Measurements from ENCODE around the gene GPX6. TPM values are rescaled to one million over a fixed set of nuclear protein-coding genes. Genes with fewer than 3 reads are reported as not detected.

Gene GPX6, protein sequence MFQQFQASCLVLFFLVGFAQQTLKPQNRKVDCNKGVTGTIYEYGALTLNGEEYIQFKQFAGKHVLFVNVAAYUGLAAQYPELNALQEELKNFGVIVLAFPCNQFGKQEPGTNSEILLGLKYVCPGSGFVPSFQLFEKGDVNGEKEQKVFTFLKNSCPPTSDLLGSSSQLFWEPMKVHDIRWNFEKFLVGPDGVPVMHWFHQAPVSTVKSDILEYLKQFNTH
- polyA plus RNA-seq (2012; ENCODE audit: insufficient read length, low read depth), result not detected

DNA sequence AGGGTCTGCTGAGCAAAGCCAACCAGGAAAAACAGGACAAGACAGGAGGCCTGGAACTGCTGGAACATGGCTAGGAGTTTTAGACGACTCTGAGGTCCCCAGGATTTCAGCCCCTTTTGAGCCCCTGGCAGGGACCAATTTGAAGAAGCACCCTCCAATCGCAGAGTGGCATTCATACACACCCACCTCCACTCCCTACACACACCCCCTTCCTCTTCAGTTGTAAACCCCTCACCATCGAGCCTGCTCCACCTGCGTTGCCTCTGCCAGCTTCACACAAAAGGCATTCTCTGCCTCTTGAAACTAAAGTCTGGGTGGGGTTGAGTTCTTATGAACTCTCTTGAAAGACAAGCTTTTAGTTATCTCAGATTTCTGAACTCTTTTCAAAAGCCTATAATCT is at the start of gene GPX6:
GPX6 (minus strand) TSS at position 118 of the 400 bp plus-strand sequence; CDS start at position 68, 50 bp downstream.
- TF ChIP-seq, protein P1, sequence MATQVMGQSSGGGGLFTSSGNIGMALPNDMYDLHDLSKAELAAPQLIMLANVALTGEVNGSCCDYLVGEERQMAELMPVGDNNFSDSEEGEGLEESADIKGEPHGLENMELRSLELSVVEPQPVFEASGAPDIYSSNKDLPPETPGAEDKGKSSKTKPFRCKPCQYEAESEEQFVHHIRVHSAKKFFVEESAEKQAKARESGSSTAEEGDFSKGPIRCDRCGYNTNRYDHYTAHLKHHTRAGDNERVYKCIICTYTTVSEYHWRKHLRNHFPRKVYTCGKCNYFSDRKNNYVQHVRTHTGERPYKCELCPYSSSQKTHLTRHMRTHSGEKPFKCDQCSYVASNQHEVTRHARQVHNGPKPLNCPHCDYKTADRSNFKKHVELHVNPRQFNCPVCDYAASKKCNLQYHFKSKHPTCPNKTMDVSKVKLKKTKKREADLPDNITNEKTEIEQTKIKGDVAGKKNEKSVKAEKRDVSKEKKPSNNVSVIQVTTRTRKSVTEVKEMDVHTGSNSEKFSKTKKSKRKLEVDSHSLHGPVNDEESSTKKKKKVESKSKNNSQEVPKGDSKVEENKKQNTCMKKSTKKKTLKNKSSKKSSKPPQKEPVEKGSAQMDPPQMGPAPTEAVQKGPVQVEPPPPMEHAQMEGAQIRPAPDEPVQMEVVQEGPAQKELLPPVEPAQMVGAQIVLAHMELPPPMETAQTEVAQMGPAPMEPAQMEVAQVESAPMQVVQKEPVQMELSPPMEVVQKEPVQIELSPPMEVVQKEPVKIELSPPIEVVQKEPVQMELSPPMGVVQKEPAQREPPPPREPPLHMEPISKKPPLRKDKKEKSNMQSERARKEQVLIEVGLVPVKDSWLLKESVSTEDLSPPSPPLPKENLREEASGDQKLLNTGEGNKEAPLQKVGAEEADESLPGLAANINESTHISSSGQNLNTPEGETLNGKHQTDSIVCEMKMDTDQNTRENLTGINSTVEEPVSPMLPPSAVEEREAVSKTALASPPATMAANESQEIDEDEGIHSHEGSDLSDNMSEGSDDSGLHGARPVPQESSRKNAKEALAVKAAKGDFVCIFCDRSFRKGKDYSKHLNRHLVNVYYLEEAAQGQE (IDR thresholded peaks at IDR 0.05; ENCODE audit: insufficient read depth in 1 of 2, low read depth in 2 of 2, low read length in 2 of 2), result no peak
- TF ChIP-seq TAF1 (IDR thresholded peaks at IDR 0.05; ENCODE audit: borderline replicate concordance, insufficient read depth, low read length) (no peak), SIN3A (IDR thresholded peaks at IDR 0.05; ENCODE audit: borderline replicate concordance, insufficient read depth, low read length) (no peak), FOXP2 (optimal IDR thresholded peaks at IDR 0.05; ENCODE audit: borderline replicate concordance, extremely low read depth, extremely low read length, insufficient read depth) (no peak), POLR2AphosphoS5 (IDR thresholded peaks at IDR 0.05; ENCODE audit: low read depth, low read length) (no peak)

DNA sequence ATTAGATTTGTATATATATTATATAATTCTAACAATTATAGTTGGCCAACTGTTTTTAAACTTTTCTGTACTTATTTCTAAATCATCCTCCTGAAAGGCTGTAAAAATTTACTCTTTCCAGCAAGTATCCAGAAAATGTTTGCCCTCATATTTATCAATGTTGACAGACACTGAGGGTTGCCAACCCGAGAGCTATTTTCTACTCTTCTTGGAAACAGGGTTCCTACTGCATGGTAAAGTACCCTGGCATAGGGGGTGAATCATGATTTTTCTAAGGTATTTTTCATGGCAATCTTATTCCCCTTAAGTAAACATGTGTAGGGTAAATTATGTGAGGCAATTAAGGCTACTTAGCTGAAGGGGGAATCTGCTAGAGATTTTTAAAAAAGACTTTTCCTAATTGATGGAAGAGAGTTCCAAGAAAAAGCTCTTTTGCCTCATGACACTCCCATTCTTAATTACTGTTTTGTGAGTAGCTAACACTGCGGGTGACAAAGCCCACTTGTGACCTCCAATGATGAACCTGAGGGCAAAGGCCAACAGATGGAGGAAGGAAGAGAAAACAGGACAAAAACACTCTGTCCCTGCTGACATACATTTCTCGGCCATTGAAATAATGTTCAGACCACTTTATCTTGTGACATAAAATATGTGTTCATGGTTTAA is 48.0 kb upstream of the GPX6 start:
- TF ChIP-seq POLR2AphosphoS5 (IDR thresholded peaks at IDR 0.05; ENCODE audit: low read depth, low read length) (no peak), SIN3A (IDR thresholded peaks at IDR 0.05; ENCODE audit: borderline replicate concordance, insufficient read depth, low read length) (no peak), FOXP2 (optimal IDR thresholded peaks at IDR 0.05; ENCODE audit: borderline replicate concordance, extremely low read depth, extremely low read length, insufficient read depth) (no peak), TAF1 (IDR thresholded peaks at IDR 0.05; ENCODE audit: borderline replicate concordance, insufficient read depth, low read length) (no peak)
- TF ChIP-seq, protein P1 (IDR thresholded peaks at IDR 0.05; ENCODE audit: insufficient read depth in 1 of 2, low read depth in 2 of 2, low read length in 2 of 2), result no peak

DNA sequence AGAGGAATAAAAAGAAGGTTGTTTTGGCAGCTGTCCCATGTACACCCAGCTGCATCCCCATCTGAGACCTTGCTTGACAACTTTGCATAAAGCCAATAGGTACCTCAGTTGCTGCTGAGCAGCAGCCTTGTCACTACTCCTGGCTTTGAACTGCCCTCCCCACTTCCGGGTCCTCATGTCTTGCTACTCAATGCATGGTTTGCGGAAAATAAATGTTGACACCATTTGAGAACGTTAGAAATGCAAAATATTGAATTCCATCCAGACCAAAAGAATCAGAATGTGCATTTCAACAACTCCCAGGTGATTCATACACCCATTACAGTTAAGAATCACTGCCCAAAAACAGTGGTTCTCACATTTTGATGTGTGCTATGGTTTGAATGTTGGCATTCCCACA is 43.0 kb upstream of the GPX6 start:
- TF ChIP-seq FOXP2 (optimal IDR thresholded peaks at IDR 0.05; ENCODE audit: borderline replicate concordance, extremely low read depth, extremely low read length, insufficient read depth), result no peak
- TF ChIP-seq, protein P1 (IDR thresholded peaks at IDR 0.05; ENCODE audit: insufficient read depth in 1 of 2, low read depth in 2 of 2, low read length in 2 of 2), result no peak
- no peak for TF ChIP-seq TAF1 (IDR thresholded peaks at IDR 0.05; ENCODE audit: borderline replicate concordance, insufficient read depth, low read length)
- TF ChIP-seq SIN3A (IDR thresholded peaks at IDR 0.05; ENCODE audit: borderline replicate concordance, insufficient read depth, low read length), result no peak
- TF ChIP-seq POLR2AphosphoS5 (IDR thresholded peaks at IDR 0.05; ENCODE audit: low read depth, low read length), result no peak

DNA sequence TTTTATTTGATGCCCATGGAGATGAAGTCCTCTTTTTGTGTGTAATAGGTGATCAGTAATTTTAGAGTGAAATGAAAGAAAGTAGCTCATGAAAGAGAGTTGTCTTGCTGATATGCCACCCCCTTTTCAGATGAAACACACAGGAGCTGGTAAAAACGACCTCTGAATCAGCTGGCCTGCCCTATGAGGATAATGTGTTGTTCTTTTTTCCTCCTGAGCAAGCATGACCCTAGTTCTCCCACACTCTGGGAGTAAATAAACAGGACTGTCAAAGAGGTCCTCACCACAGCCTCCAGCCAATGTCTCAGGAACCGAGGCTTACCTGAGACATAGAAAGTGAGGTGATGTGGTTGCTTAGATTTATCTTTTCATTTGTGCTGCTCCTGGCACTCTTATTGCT is 39.5 kb upstream of the GPX6 start:
- TF ChIP-seq TAF1 (IDR thresholded peaks at IDR 0.05; ENCODE audit: borderline replicate concordance, insufficient read depth, low read length) (no peak), POLR2AphosphoS5 (IDR thresholded peaks at IDR 0.05; ENCODE audit: low read depth, low read length) (no peak), FOXP2 (optimal IDR thresholded peaks at IDR 0.05; ENCODE audit: borderline replicate concordance, extremely low read depth, extremely low read length, insufficient read depth) (no peak), SIN3A (IDR thresholded peaks at IDR 0.05; ENCODE audit: borderline replicate concordance, insufficient read depth, low read length) (no peak)
- TF ChIP-seq, protein P1 (IDR thresholded peaks at IDR 0.05; ENCODE audit: insufficient read depth in 1 of 2, low read depth in 2 of 2, low read length in 2 of 2), result no peak
